Cardiac fibroblast (primary cell): ENCODE results near the gene TMCC3.
A peak's percentile ranks its signal among the peaks of the same experiment; 100 is the strongest.

Source experiments
- DNase-seq, 2 donors: peaks; one replicate each; pipeline versions ENCODE4 v3.0.0 to v3.0.0-alpha.2; 2010; ENCODE audit warnings: low read depth in 2 of 2
- H3K4me3 ChIP-seq, 2 donors: replicated peaks in 1 of 2; 1 replicate in 1 of 2; 2 replicates in 1 of 2; pipeline ENCODE4 v1.5.1; 2011; ENCODE audit warnings: low read depth in 2 of 2, low read length in 2 of 2, mild to moderate bottlenecking in 2 of 2, moderate library complexity in 1 of 2
- TF ChIP-seq, protein P1 (sequence below): IDR thresholded peaks from one replicate; pipeline ENCODE4 v1.5.1; 2011; ENCODE audit warnings: low read depth, mild to moderate bottlenecking, low read length, inconsistent platforms

Gene TMCC3

GRCh38 chr12:94648578-94648977 lies 1.8 kb downstream of the TMCC3 start:
- TF ChIP-seq, protein P1, sequence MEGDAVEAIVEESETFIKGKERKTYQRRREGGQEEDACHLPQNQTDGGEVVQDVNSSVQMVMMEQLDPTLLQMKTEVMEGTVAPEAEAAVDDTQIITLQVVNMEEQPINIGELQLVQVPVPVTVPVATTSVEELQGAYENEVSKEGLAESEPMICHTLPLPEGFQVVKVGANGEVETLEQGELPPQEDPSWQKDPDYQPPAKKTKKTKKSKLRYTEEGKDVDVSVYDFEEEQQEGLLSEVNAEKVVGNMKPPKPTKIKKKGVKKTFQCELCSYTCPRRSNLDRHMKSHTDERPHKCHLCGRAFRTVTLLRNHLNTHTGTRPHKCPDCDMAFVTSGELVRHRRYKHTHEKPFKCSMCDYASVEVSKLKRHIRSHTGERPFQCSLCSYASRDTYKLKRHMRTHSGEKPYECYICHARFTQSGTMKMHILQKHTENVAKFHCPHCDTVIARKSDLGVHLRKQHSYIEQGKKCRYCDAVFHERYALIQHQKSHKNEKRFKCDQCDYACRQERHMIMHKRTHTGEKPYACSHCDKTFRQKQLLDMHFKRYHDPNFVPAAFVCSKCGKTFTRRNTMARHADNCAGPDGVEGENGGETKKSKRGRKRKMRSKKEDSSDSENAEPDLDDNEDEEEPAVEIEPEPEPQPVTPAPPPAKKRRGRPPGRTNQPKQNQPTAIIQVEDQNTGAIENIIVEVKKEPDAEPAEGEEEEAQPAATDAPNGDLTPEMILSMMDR: no peak
- H3K4me3 ChIP-seq: no peak overlapping the region
- DNase-seq: peak in 1 of 2 donors; percentile 44

DNA sequence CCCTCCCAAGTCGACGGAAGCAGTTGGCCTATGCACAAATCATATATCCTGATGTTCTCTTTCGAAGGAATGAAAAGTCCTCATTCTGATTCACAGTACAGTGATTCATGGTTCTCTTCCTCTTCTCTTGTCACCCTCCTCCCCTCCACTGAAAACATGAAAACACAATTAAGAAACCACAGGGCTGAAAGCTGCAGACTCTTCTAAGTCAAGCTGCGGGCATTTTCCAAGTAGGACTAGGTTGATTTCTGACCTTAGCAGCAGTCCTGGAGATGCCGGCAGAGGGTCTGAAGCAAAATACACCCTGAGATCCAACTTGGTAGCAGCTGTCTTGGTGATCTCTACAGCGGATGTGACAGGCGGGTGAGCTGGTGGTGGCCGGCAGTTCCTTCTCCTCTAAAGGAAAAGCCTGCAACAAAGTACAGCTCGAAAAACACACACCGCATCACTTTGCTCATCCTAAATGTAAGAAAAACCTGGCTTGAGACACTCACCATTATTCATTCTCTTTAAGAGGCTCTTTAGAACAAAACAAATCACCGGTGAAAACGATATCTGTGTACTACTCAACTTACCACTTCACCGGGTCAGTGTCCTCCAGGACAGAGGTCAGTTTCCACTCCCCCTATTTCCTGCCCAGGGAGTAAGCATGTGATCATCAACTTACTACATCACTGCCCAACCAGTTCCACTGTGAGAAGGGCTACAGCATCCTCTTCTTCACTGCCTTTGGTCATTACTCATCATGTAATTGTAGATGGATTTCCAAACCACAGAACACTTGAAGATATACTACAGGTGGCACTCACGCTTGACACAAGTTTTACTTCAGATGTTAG lies 6.0 kb downstream of the TMCC3 start:
- TF ChIP-seq, protein P1: no peak
- peak overlapping the region in 1 of 2 donors; percentile 24 for H3K4me3 ChIP-seq
- DNase-seq: peak; percentile 62 to 87

GRCh38 chr12:94643606-94644005 lies 6.8 kb downstream of the TMCC3 start:
- no peak overlapping the region for H3K4me3 ChIP-seq
- TF ChIP-seq, protein P1: no peak
- DNase-seq: peak in 1 of 2 donors; percentile 18

- TF ChIP-seq, protein P1: no peak
- DNase-seq: no peak
- no peak overlapping the region for H3K4me3 ChIP-seq
These were observed 9.1 kb downstream of the TMCC3 start for GRCh38 chr12:94641283-94641682.

DNA sequence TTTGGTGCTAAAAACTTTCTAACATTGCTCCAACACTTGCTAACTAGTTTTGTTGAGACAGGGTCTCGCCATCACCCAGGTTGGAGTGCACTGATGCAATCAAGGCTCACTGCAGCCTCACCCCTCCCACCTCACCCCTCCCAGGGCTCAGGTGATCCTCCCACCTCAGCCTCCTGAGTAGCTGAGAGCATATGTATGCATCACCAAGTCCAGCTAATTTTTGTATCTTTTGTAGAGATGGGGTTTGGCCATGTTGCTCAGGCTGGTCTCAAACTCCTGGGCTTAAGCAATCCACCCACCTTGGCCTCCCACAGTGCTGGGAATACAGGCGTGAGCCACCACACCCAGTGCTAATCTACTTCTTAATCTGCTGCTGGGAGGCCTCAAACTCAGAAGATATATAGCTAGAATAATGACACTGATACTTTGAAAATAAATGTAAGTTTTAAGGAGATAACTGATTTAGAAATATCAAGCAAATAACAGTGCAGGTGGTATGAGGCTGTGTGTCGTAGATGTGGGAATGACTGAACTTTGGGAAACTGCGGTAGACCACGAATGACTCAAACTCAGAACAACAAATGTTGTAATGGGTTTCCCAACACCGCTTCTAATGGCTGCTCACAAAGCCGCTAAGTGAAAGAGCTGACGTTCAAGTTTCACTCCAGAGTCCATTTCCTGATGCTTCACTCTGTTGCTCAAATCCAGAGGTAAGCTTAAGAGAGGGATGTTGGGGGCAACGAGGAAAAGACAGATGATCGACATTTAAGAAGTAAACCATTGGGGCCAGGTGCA lies 10.0 kb downstream of the TMCC3 start:
- H3K4me3 ChIP-seq: no peak overlapping the region
- TF ChIP-seq, protein P1: no peak

GRCh38 chr12:94638521-94638920 lies 11.8 kb downstream of the TMCC3 start:
- H3K4me3 ChIP-seq: no peak overlapping the region
- TF ChIP-seq, protein P1: no peak
- no peak for DNase-seq

More for the DNA sequence above, 10.0 kb downstream of the TMCC3 start:
- DNase-seq: peak; percentile 73 to 91
